Thymus (tissue), 11 donors: Measurements from ENCODE around the gene FAM89A. TPM values are rescaled to one million over a fixed set of nuclear protein-coding genes. Genes with fewer than 3 reads are reported as not detected.
"Not testable (repeated sequence)": the region's sequence is repeated elsewhere in the genome, so short reads cannot be mapped to it uniquely, and the experiment has no call there.

Source experiments
- DNase-seq, 9 donors: peaks; one replicate each; pipeline ENCODE4 v3.0.0-alpha.2; 2013; ENCODE audit warnings: low spot score in 9 of 9, low read depth in 6 of 9, missing footprints in 1 of 9
- H3K27ac ChIP-seq, 2 donors: one replicate each; pipeline ENCODE4 v1.5.1; 2013; ENCODE audit warnings: control low read depth in 1 of 2, low read depth in 1 of 2, low read length in 1 of 2, mild to moderate bottlenecking in 1 of 2, moderate library complexity in 1 of 2
- H3K27me3 ChIP-seq, 2 donors: one replicate each; pipeline ENCODE4 v1.5.1; 2013; ENCODE audit warnings: low read length in 1 of 2; ENCODE audit not compliant: control insufficient read depth in 2 of 2, insufficient read depth in 1 of 2
- H3K36me3 ChIP-seq, 2 donors: one replicate each; pipeline ENCODE4 v1.5.1; 2013; ENCODE audit warnings: low read length in 1 of 2, mild to moderate bottlenecking in 1 of 2, moderate library complexity in 1 of 2; ENCODE audit not compliant: control insufficient read depth in 2 of 2, insufficient read depth in 2 of 2
- H3K4me1 ChIP-seq, 2 donors: one replicate each; pipeline ENCODE4 v1.5.1; 2013; ENCODE audit warnings: low read length in 2 of 2; ENCODE audit not compliant: control insufficient read depth in 2 of 2, insufficient read depth in 2 of 2
- H3K4me3 ChIP-seq, 2 donors: one replicate each; pipeline ENCODE4 v1.5.1; 2013; ENCODE audit warnings: low read length in 2 of 2, control low read depth in 1 of 2, mild to moderate bottlenecking in 1 of 2
- H3K9me3 ChIP-seq, 2 donors: one replicate each; pipeline ENCODE4 v1.5.1; 2013; ENCODE audit warnings: low read length in 1 of 2, mild to moderate bottlenecking in 1 of 2; ENCODE audit not compliant: control insufficient read depth in 2 of 2, insufficient read depth in 1 of 2
- WGBS: extraction: QIAGEN DNeasy Blood & Tissue Kit; methylation state at CpG from one replicate; pipeline ENCODE4 v1.1.7; 2013; 5-methylcytosine and 5-hydroxymethylcytosine counted together
- polyA plus RNA-seq: library from polyadenylated mRNA; stranded (reverse); fragments of 200-250 nt; gene quantifications from one replicate; pipeline ENCODE4 v1.2.3, GENCODE V29; 2013
- total RNA-seq: library from RNA; stranded (reverse); fragments of 120-200 nt; gene quantifications from one replicate; pipeline ENCODE4 v1.2.4, GENCODE V29; 2013
- donor health status: healthy.

FAM89A gene
- total and polyA plus RNA-seq, 2 donors, result 3.7 to 12.3 TPM

- 95% methylated on average over 11 of the region's 11 CpGs for WGBS
- H3K4me1 ChIP-seq, result no peaks in the 10 kb centered on the region
Measured at GRCh38 chr1:231062500-231063270, 22.6 kb upstream of the FAM89A start.

GRCh38 chr1:231059566-231060193, 19.6 kb upstream of the FAM89A start:
- Histone ChIP-seq H3K27ac (no peak overlapping the region), H3K27me3 (no peaks in the 10 kb centered on the region), H3K36me3 (no peaks in the 10 kb centered on the region), H3K4me1 (no peaks in the 10 kb centered on the region), H3K4me3 (no peak overlapping the region), H3K9me3 (no peaks in the 10 kb centered on the region)
- no peak for DNase-seq
- 90% methylated on average over 1 of the region's 1 CpG for WGBS

More at GRCh38 chr1:231062500-231063270, 22.6 kb upstream of the FAM89A start:
- no peak overlapping the region for H3K4me3 ChIP-seq
- no peak for DNase-seq
- H3K9me3 ChIP-seq, result no peaks in the 10 kb centered on the region
- H3K36me3 ChIP-seq, result no peaks in the 10 kb centered on the region
- no peak overlapping the region for H3K27ac ChIP-seq
- no peaks in the 10 kb centered on the region for H3K27me3 ChIP-seq

- no peaks in the 10 kb centered on the region for H3K4me1 ChIP-seq
- H3K27ac ChIP-seq, result no peak overlapping the region
- H3K27me3 ChIP-seq, result no peaks in the 10 kb centered on the region
- no peak overlapping the region for H3K4me3 ChIP-seq
- DNase-seq, result no peak
- WGBS, result 90% methylated on average over 8 of the region's 8 CpGs
- no peaks in the 10 kb centered on the region for H3K9me3 ChIP-seq
- H3K36me3 ChIP-seq, result no peaks in the 10 kb centered on the region
Measured at GRCh38 chr1:231058416-231059109, 18.5 kb upstream of the FAM89A start.

GRCh38 chr1:231057410-231057809, 17.4 kb upstream of the FAM89A start:
- Histone ChIP-seq H3K36me3 (no peaks in the 10 kb centered on the region), H3K4me3 (no peak overlapping the region), H3K27ac (no peak overlapping the region), H3K27me3 (peaks cover 2 to 5% of the 10 kb centered on the region in 2 donors), H3K9me3 (no peaks in the 10 kb centered on the region), H3K4me1 (no peaks in the 10 kb centered on the region)
- WGBS, result 90% methylated on average over 3 of the region's 3 CpGs
- no peak for DNase-seq

- Histone ChIP-seq H3K27me3 (peaks cover 2 to 5% of the 10 kb centered on the region in 2 donors), H3K27ac (no peak overlapping the region), H3K4me3 (no peak overlapping the region), H3K9me3 (no peaks in the 10 kb centered on the region), H3K4me1 (no peaks in the 10 kb centered on the region), H3K36me3 (no peaks in the 10 kb centered on the region)
- no peak for DNase-seq
Measured at GRCh38 chr1:231055271-231055670, 15.2 kb upstream of the FAM89A start.

- peak in 1 of 9 donors; percentile 25 for DNase-seq
- Histone ChIP-seq H3K4me1 (no peaks in the 10 kb centered on the region), H3K27ac (no peak overlapping the region), H3K4me3 (no peak overlapping the region), H3K36me3 (no peaks in the 10 kb centered on the region), H3K27me3 (peaks cover 2 to 5% of the 10 kb centered on the region in 2 donors), H3K9me3 (no peaks in the 10 kb centered on the region)
- WGBS, result 5% methylated on average over 7 of the region's 7 CpGs
Measured at GRCh38 chr1:231053493-231054162, 13.6 kb upstream of the FAM89A start.

- Histone ChIP-seq H3K27me3 (peaks cover 2 to 5% of the 10 kb centered on the region in 2 donors), H3K36me3 (no peaks in the 10 kb centered on the region), H3K4me3 (no peak overlapping the region), H3K4me1 (no peaks in the 10 kb centered on the region), H3K27ac (no peak overlapping the region), H3K9me3 (no peaks in the 10 kb centered on the region)
- DNase-seq, result no peak
- 97% methylated on average over 8 of the region's 8 CpGs for WGBS
Measured at GRCh38 chr1:231052777-231053176, 12.7 kb upstream of the FAM89A start.

GRCh38 chr1:231050932-231051331, 10.9 kb upstream of the FAM89A start:
- H3K36me3 ChIP-seq, H3K4me3 ChIP-seq, DNase-seq, H3K4me1 ChIP-seq, H3K9me3 ChIP-seq, H3K27ac ChIP-seq: not testable (repeated sequence)
- 88% methylated on average over 9 of the region's 9 CpGs for WGBS
- peaks cover 2 to 13% of the 10 kb centered on the region in 2 donors for H3K27me3 ChIP-seq

GRCh38 chr1:231050395-231050794, 10.3 kb upstream of the FAM89A start:
- no peaks in the 10 kb centered on the region for H3K9me3 ChIP-seq
- DNase-seq, result no peak
- 81% methylated on average over 3 of the region's 3 CpGs for WGBS

More at GRCh38 chr1:231050395-231050794, 10.3 kb upstream of the FAM89A start:
- Histone ChIP-seq H3K4me1 (no peaks in the 10 kb centered on the region), H3K27me3 (peaks cover 2 to 14% of the 10 kb centered on the region in 2 donors), H3K36me3 (no peaks in the 10 kb centered on the region), H3K4me3 (no peak overlapping the region), H3K27ac (no peak overlapping the region)
